IMR-90 (cell line): ENCODE measurements around the gene SLC35F3. TPM values are rescaled to one million over a fixed set of nuclear protein-coding genes. Genes with fewer than 3 reads are reported as not detected.

ENCODE experiments used
- ATAC-seq: fragments of 200-7000 bp; cut with Tn5 transposase; 2 replicates; pipeline ENCODE4 v1.9.1; 2020; ENCODE audit warnings: low read depth, mild to moderate bottlenecking, moderate library complexity
- BruUV-seq: library from RNA; stranded (reverse); fragments of 400-500 nt; replicated peaks from 2 replicates; lab custom pipeline; 2021; lab: Mats Ljungman, UMichigan
- CTCF ChIA-PET: fragments of 300-600 bp; formaldehyde crosslinking; extraction: SDS; loops from one replicate; lab custom pipeline; 2021; ENCODE audit warnings: antibody characterized with exemption; lab: Yijun Ruan, JAX
- POLR2A ChIA-PET: fragments of 300-600 bp; sonication (Branson Sonifier 250); formaldehyde crosslinking; loops from one replicate; lab custom pipeline; 2022; ENCODE audit warnings: antibody characterized with exemption; ENCODE audit not compliant: unreplicated experiment; lab: Charles Lee
- DNase-seq: peaks from one replicate; pipeline ENCODE4 v3.0.0; 2013
- H2AFZ ChIP-seq: replicated peaks from 2 replicates; pipeline ENCODE3; 2013; ENCODE audit warnings: low read length, mild to moderate bottlenecking; ENCODE audit not compliant: poor library complexity
- H2AK5ac ChIP-seq: 2 replicates; pipeline ENCODE4 v1.6.1; 2013; ENCODE audit warnings: low read depth, low read length, inconsistent platforms
- H2AK9ac ChIP-seq: replicated peaks from 2 replicates; pipeline ENCODE3; 2013; ENCODE audit warnings: mild to moderate bottlenecking, low read depth, low read length, moderate library complexity; ENCODE audit not compliant: poor library complexity
- H2BK120ac ChIP-seq: 2 replicates; pipeline ENCODE4 v1.6.1; 2013; ENCODE audit warnings: low read depth, low read length, inconsistent platforms
- H2BK15ac ChIP-seq: 3 replicates; pipeline ENCODE4 v1.6.1; 2013; ENCODE audit warnings: low read depth, low read length, inconsistent platforms
- H2BK20ac ChIP-seq: 2 replicates; pipeline ENCODE4 v1.6.1; 2013; ENCODE audit warnings: low read depth, mild to moderate bottlenecking, inconsistent platforms, low read length, moderate library complexity
- H2BK5ac ChIP-seq: 2 replicates; pipeline ENCODE4 v1.6.1; 2013; ENCODE audit warnings: mild to moderate bottlenecking, low read depth, low read length, inconsistent platforms; ENCODE audit not compliant: poor library complexity, severe bottlenecking
- H3K14ac ChIP-seq: replicated peaks from 2 replicates; pipeline ENCODE4 v1.6.1; 2013; ENCODE audit warnings: low read depth, low read length, inconsistent platforms
- H3K18ac ChIP-seq: 2 replicates; pipeline ENCODE4 v1.6.1; 2013; ENCODE audit warnings: low read depth, low read length, control low read depth
- H3K23ac ChIP-seq: 2 replicates; pipeline ENCODE4 v1.6.1; 2013; ENCODE audit warnings: low read depth, low read length, inconsistent platforms
- H3K27ac ChIP-seq: 2 replicates; pipeline ENCODE4 v1.5.1; 2013; ENCODE audit warnings: mild to moderate bottlenecking, control low read depth, low read length; ENCODE audit not compliant: insufficient read depth
- H3K27me3 ChIP-seq: 2 replicates; pipeline ENCODE4 v1.6.1; 2013; ENCODE audit warnings: low read length; ENCODE audit not compliant: control insufficient read depth, insufficient read depth
- H3K36me3 ChIP-seq: 2 replicates; pipeline ENCODE4 v1.6.1; 2013; ENCODE audit warnings: low read length, mixed read lengths; ENCODE audit not compliant: control insufficient read depth, insufficient read depth
- H3K4ac ChIP-seq: 2 replicates; pipeline ENCODE4 v1.6.1; 2013; ENCODE audit warnings: low read depth, low read length, inconsistent platforms
- H3K4me1 ChIP-seq: 2 replicates; pipeline ENCODE4 v1.6.1; 2013; ENCODE audit warnings: low read length, mixed read lengths; ENCODE audit not compliant: control insufficient read depth, insufficient read depth
- H3K4me2 ChIP-seq: 2 replicates; pipeline ENCODE4 v1.6.1; 2013; ENCODE audit warnings: low read depth, mild to moderate bottlenecking, control low read depth, low read length, moderate library complexity
- H3K4me3 ChIP-seq: 2 replicates; pipeline ENCODE4 v1.5.1; 2013; ENCODE audit warnings: low read depth, mild to moderate bottlenecking, control low read depth, low read length, moderate library complexity; ENCODE audit not compliant: insufficient read depth
- H3K56ac ChIP-seq: 2 replicates; pipeline ENCODE4 v1.6.1; 2013; ENCODE audit warnings: low read length, inconsistent platforms; ENCODE audit not compliant: insufficient read depth; ENCODE audit errors: extremely low read depth
- H3K79me1 ChIP-seq, 2 experiments: 2 replicates each; pipeline ENCODE4 v1.6.1; 2013; ENCODE audit warnings: low read length in 2 of 2, inconsistent platforms in 1 of 2, low read depth in 1 of 2
- H3K9ac ChIP-seq: 2 replicates; pipeline ENCODE4 v1.6.1; 2013; ENCODE audit warnings: low read depth, low read length, control low read depth
- H3K9me1 ChIP-seq: 2 replicates; pipeline ENCODE4 v1.6.1; 2013; ENCODE audit warnings: low read length, inconsistent platforms; ENCODE audit not compliant: insufficient read depth
- H3K9me3 ChIP-seq: 2 replicates; pipeline ENCODE4 v1.6.1; 2013; ENCODE audit warnings: low read length; ENCODE audit not compliant: control insufficient read depth, insufficient read depth
- H4K20me1 ChIP-seq: 2 replicates; pipeline ENCODE4 v1.6.1; 2013; ENCODE audit warnings: low read length, inconsistent platforms; ENCODE audit not compliant: insufficient read depth
- H4K5ac ChIP-seq: 2 replicates; pipeline ENCODE4 v1.6.1; 2013; ENCODE audit warnings: mild to moderate bottlenecking, low read depth, low read length, control low read depth
- H4K8ac ChIP-seq, 2 experiments: 2 replicates each; pipeline ENCODE4 v1.6.1; 2013; ENCODE audit warnings: low read depth in 2 of 2, low read length in 2 of 2, control low read depth in 1 of 2, inconsistent platforms in 1 of 2
- H4K91ac ChIP-seq: 2 replicates; pipeline ENCODE4 v1.6.1; 2013; ENCODE audit warnings: low read depth, low read length, inconsistent platforms; ENCODE audit not compliant: insufficient read depth
- BHLHE40 ChIP-seq: fragments of 150-350 bp; IDR thresholded peaks from 2 replicates; pipeline ENCODE4 v1.6.1; 2016; ENCODE audit warnings: mild to moderate bottlenecking, low read depth, low read length
- CEBPB ChIP-seq: IDR thresholded peaks from 2 replicates; pipeline ENCODE4 v1.6.1; 2012; ENCODE audit warnings: low read depth, low read length, improper control_type of control experiment
- CHD1 ChIP-seq: IDR thresholded peaks from 2 replicates; pipeline ENCODE4 v1.6.1; 2012; ENCODE audit warnings: low read depth, low read length, improper control_type of control experiment
- FOS ChIP-seq: fragments of 150-350 bp; IDR thresholded peaks from 2 replicates; pipeline ENCODE4 v1.6.1; 2016; ENCODE audit warnings: low read depth, low read length
- MAFK ChIP-seq: IDR thresholded peaks from 2 replicates; pipeline ENCODE4 v1.6.1; 2012; ENCODE audit warnings: low read depth, low read length, improper control_type of control experiment
- MAZ ChIP-seq: IDR thresholded peaks from 2 replicates; pipeline ENCODE4 v1.6.1; 2012; ENCODE audit warnings: low read depth, mild to moderate bottlenecking, low read length, improper control_type of control experiment, moderate library complexity, borderline replicate concordance
- MXI1 ChIP-seq: IDR thresholded peaks from 2 replicates; pipeline ENCODE4 v1.6.1; 2012; ENCODE audit warnings: low read depth, mild to moderate bottlenecking, low read length, moderate library complexity, borderline replicate concordance
- NFE2L2 ChIP-seq: fragments of 150-350 bp; IDR thresholded peaks from 2 replicates; pipeline ENCODE4 v1.6.1; 2016; ENCODE audit warnings: low read depth, mild to moderate bottlenecking, low read length
- POLR2A ChIP-seq: IDR thresholded peaks from 2 replicates; pipeline ENCODE4 v1.6.1; 2012; ENCODE audit warnings: mild to moderate bottlenecking, low read depth, low read length
- RAD21 ChIP-seq: IDR thresholded peaks from 2 replicates; pipeline ENCODE4 v1.6.1; 2012; ENCODE audit warnings: low read length, improper control_type of control experiment
- RCOR1 ChIP-seq: IDR thresholded peaks from 2 replicates; pipeline ENCODE4 v1.6.1; 2012; ENCODE audit warnings: mild to moderate bottlenecking, low read length, improper control_type of control experiment; ENCODE audit not compliant: insufficient replicate concordance
- RFX5 ChIP-seq: IDR thresholded peaks from 2 replicates; pipeline ENCODE4 v1.8.0; 2012; ENCODE audit warnings: low read depth, mild to moderate bottlenecking, low read length, moderate library complexity
- SMC3 ChIP-seq: fragments of 150-350 bp; IDR thresholded peaks from 2 replicates; pipeline ENCODE4 v1.6.1; 2016; ENCODE audit warnings: low read depth, mild to moderate bottlenecking, antibody characterized with exemption, low read length, moderate library complexity
- WGBS, 2 experiments: methylation state at CpG; one replicate each; pipeline versions ENCODE4 v1.1.5 to v1.1.7; 2013; ENCODE audit warnings: missing lambda C conversion rate in 2 of 2; ENCODE audit not compliant: insufficient read length in 1 of 2; ENCODE audit errors: extremely low coverage in 2 of 2; 5-methylcytosine and 5-hydroxymethylcytosine counted together
- dilution Hi-C: fragments of 300-500 bp; cut with HindIII; formaldehyde crosslinking; loops from one replicate; pipeline ENCODE4 v1.14.3; 2018; ENCODE audit warnings: low sequenced_read_pairs; ENCODE audit not compliant: unreplicated experiment
- in situ Hi-C: fragments of 300-500 bp; cut with MboI; formaldehyde crosslinking; loops from 3 replicates; pipeline ENCODE4 v1.14.3; 2019; ENCODE audit warnings: low sequenced_read_pairs, inconsistent platforms, mixed read lengths
- intact Hi-C: fragments of 100-400 bp; cut with micrococcal nuclease; formaldehyde crosslinking; loops from 2 replicates; pipeline ENCODE4 v1.10.0; 2022
- polyA plus RNA-seq, 3 experiments: library from polyadenylated mRNA; depleted of rRNA; stranded (reverse); fragments of >200 nt; gene quantifications; 2 replicates each; pipeline ENCODE4 v1.2.3, GENCODE V29; 2012; ENCODE audit warnings: low replicate concordance in 1 of 3
- total RNA-seq: library from RNA; depleted of rRNA; stranded (reverse); fragments of >200 nt; gene quantifications from 2 replicates; pipeline ENCODE4 v1.2.3, GENCODE V29; 2012
- TF ChIP-seq, protein P1 (sequence below): fragments of 150-350 bp; IDR thresholded peaks from 2 replicates; pipeline ENCODE4 v1.6.1; 2016; ENCODE audit warnings: low read depth, mild to moderate bottlenecking, low read length, moderate library complexity, borderline replicate concordance
- TF ChIP-seq, protein P2 (sequence below): conservative IDR thresholded peaks from 2 replicates; pipeline ENCODE4 v1.5.1; 2012; ENCODE audit warnings: mild to moderate bottlenecking, low read depth, low read length, improper control_type of control experiment
- TF ChIP-seq, protein P3 (sequence below): fragments of 150-350 bp; IDR thresholded peaks from 2 replicates; pipeline ENCODE4 v1.6.1; 2017; ENCODE audit warnings: mild to moderate bottlenecking, antibody characterized with exemption, low read length, low read depth

Gene SLC35F3
- total and polyA plus RNA-seq, 2 of the 4 experiments (the other 2 are of a cell fraction): under 0.01 to 0.17 TPM

DNA sequence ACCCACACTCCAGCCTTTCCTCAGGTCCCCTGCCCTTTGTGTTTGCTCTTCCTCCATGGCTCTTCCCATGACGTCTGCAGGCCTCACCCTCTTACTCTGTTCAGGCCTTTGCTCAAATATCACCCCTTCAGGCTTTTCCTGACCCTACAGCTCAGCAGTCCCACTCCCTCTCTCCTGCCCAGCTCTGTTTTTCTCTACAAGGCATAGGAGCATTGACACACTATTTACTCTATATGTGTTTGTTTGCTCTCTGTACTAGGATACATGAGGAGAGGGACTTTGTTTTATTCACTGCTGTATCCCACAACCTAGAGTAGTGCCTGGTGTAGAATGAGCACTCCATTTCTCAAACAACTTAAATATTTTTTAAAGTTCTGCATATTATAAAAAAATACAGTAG is 361.4 kb downstream of the SLC35F3 start:
- Histone ChIP-seq H3K79me1 (no peaks in the 10 kb centered on the region), H2AK9ac (no peak overlapping the region), H2BK15ac (no peak overlapping the region), H2BK20ac (no peak overlapping the region), H3K23ac (no peak overlapping the region), H3K27me3 (no peaks in the 10 kb centered on the region), H3K36me3 (no peaks in the 10 kb centered on the region), H3K27ac (no peak overlapping the region), H3K4ac (no peak overlapping the region), H3K9ac (no peak overlapping the region), H2BK120ac (no peak overlapping the region), H3K4me1 (0 out of 2 replicates have a peak, but pooled peaks cover 2% of the 10 kb centered on the region), H2BK5ac (no peak overlapping the region), H4K91ac (no peak overlapping the region), H2AK5ac (no peak overlapping the region), H2AFZ (peak overlapping the region; percentile 58), H3K9me1 (no peaks in the 10 kb centered on the region), H3K18ac (no peak overlapping the region), H4K5ac (no peak overlapping the region), H3K9me3 (no peaks in the 10 kb centered on the region), H3K56ac (no peak overlapping the region), H3K4me2 (no peak overlapping the region), H4K8ac (no peak overlapping the region), H4K20me1 (no peaks in the 10 kb centered on the region), H3K14ac (no peak overlapping the region), H3K4me3 (no peak overlapping the region)
- CTCF ChIA-PET: interaction anchor here (0.6 kb wide), 1 partner anchor 883 kb away, joined by 3 read pairs; no protein-coding TSS in a partner anchor
- POLR2A ChIA-PET: no interaction called here
- TF ChIP-seq RCOR1: no peak
- TF ChIP-seq SMC3: no peak
- TF ChIP-seq, protein P1, sequence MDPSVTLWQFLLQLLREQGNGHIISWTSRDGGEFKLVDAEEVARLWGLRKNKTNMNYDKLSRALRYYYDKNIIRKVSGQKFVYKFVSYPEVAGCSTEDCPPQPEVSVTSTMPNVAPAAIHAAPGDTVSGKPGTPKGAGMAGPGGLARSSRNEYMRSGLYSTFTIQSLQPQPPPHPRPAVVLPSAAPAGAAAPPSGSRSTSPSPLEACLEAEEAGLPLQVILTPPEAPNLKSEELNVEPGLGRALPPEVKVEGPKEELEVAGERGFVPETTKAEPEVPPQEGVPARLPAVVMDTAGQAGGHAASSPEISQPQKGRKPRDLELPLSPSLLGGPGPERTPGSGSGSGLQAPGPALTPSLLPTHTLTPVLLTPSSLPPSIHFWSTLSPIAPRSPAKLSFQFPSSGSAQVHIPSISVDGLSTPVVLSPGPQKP: no peak
- TF ChIP-seq CHD1: no peak
- no peak for TF ChIP-seq NFE2L2
- no peak for TF ChIP-seq BHLHE40
- TF ChIP-seq RFX5: no peak
- no peak for TF ChIP-seq POLR2A
- no peak for TF ChIP-seq MXI1
- TF ChIP-seq, protein P2, sequence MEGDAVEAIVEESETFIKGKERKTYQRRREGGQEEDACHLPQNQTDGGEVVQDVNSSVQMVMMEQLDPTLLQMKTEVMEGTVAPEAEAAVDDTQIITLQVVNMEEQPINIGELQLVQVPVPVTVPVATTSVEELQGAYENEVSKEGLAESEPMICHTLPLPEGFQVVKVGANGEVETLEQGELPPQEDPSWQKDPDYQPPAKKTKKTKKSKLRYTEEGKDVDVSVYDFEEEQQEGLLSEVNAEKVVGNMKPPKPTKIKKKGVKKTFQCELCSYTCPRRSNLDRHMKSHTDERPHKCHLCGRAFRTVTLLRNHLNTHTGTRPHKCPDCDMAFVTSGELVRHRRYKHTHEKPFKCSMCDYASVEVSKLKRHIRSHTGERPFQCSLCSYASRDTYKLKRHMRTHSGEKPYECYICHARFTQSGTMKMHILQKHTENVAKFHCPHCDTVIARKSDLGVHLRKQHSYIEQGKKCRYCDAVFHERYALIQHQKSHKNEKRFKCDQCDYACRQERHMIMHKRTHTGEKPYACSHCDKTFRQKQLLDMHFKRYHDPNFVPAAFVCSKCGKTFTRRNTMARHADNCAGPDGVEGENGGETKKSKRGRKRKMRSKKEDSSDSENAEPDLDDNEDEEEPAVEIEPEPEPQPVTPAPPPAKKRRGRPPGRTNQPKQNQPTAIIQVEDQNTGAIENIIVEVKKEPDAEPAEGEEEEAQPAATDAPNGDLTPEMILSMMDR: no peak
- TF ChIP-seq FOS: no peak
- TF ChIP-seq, protein P3, sequence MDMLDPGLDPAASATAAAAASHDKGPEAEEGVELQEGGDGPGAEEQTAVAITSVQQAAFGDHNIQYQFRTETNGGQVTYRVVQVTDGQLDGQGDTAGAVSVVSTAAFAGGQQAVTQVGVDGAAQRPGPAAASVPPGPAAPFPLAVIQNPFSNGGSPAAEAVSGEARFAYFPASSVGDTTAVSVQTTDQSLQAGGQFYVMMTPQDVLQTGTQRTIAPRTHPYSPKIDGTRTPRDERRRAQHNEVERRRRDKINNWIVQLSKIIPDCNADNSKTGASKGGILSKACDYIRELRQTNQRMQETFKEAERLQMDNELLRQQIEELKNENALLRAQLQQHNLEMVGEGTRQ: no peak
- no peak for TF ChIP-seq RAD21
- TF ChIP-seq MAFK: no peak
- TF ChIP-seq CEBPB: no peak
- no peak for TF ChIP-seq MAZ
- BruUV-seq: no TSS peak
- no peak for ATAC-seq
- WGBS, 2 experiments: 0% methylated on average over 1 of the region's 1 CpG; no CpG with 5 or more reads in 1 of the 2 experiments
- DNase-seq: no peak
- dilution Hi-C loops: no loop called here
- in situ Hi-C loops: no loop called here
- intact Hi-C loops: no loop called here
